Loucy (cell line): ENCODE data around the gene TTC16.

ENCODE experiments used
- EZH2phosphoT487 ChIP-seq: fragments of 200-600 bp; IDR thresholded peaks from 2 replicates; pipeline ENCODE4 v1.6.1; 2018; ENCODE audit warnings: antibody characterized with exemption, mild to moderate bottlenecking, moderate library complexity, borderline replicate concordance
- TF ChIP-seq, protein P1 (sequence below): fragments of 200-600 bp; sonication (generic); conservative IDR thresholded peaks from 2 replicates; pipeline ENCODE4 v1.5.1; 2014; ENCODE audit warnings: mild to moderate bottlenecking, antibody characterized with exemption, low read length

DNA sequence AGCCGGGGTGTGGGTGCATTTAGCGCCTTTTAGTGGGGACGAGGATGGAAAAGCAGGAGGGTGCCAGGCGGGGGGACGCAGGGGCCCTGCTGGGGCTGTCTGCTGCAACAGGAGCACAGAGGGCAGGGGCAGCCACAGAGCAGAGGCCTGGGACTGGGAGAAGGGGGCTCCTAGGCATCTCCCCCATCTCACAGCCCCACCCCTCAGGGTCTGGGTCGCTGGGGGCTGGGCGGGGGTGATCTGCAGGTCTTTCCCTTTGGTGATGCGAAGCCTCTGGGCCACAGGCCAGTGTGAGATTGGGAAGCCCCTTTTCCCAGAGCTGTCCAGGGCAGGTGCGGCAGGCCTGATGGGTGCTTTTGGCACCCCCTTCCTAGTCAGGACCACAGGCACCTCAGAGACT lies 14.4 kb downstream of the TTC16 start:
- TF ChIP-seq, protein P1, sequence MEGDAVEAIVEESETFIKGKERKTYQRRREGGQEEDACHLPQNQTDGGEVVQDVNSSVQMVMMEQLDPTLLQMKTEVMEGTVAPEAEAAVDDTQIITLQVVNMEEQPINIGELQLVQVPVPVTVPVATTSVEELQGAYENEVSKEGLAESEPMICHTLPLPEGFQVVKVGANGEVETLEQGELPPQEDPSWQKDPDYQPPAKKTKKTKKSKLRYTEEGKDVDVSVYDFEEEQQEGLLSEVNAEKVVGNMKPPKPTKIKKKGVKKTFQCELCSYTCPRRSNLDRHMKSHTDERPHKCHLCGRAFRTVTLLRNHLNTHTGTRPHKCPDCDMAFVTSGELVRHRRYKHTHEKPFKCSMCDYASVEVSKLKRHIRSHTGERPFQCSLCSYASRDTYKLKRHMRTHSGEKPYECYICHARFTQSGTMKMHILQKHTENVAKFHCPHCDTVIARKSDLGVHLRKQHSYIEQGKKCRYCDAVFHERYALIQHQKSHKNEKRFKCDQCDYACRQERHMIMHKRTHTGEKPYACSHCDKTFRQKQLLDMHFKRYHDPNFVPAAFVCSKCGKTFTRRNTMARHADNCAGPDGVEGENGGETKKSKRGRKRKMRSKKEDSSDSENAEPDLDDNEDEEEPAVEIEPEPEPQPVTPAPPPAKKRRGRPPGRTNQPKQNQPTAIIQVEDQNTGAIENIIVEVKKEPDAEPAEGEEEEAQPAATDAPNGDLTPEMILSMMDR: no peak
- TF ChIP-seq EZH2phosphoT487: no peak
